H9 (cell line): ENCODE data around the gene ULK4. TPM values are rescaled to one million over a fixed set of nuclear protein-coding genes. Genes with fewer than 3 reads are reported as not detected.

Experiments used
- DNase-seq: peaks from one replicate; pipeline ENCODE4 v3.0.0-alpha.2; 2017
- H2AFZ ChIP-seq: one replicate; pipeline ENCODE4 v1.6.1; 2013; ENCODE audit warnings: mild to moderate bottlenecking, low read length, control low read depth, moderate library complexity
- H2AK5ac ChIP-seq: 2 replicates; pipeline ENCODE4 v1.6.1; 2013; ENCODE audit warnings: low read length, control low read depth, mixed read lengths; ENCODE audit not compliant: insufficient read length
- H2BK120ac ChIP-seq: one replicate; pipeline ENCODE4 v1.6.1; 2013; ENCODE audit warnings: low read depth, mild to moderate bottlenecking, low read length, control low read depth, inconsistent platforms; ENCODE audit not compliant: poor library complexity, severe bottlenecking
- H2BK12ac ChIP-seq: 2 replicates; pipeline ENCODE4 v1.6.1; 2013; ENCODE audit warnings: low read length, control low read depth, mixed read lengths, low read depth; ENCODE audit not compliant: insufficient read length
- H2BK15ac ChIP-seq: 2 replicates; pipeline ENCODE4 v1.6.1; 2013; ENCODE audit warnings: low read depth, low read length, control low read depth
- H2BK20ac ChIP-seq: one replicate; pipeline ENCODE4 v1.6.1; 2013; ENCODE audit warnings: low read depth, mild to moderate bottlenecking, low read length, control low read depth, inconsistent platforms; ENCODE audit not compliant: poor library complexity, severe bottlenecking
- H2BK5ac ChIP-seq: 2 replicates; pipeline ENCODE4 v1.6.1; 2013; ENCODE audit warnings: low read length, control low read depth, mixed read lengths; ENCODE audit not compliant: insufficient read length
- H3K14ac ChIP-seq: 2 replicates; pipeline ENCODE4 v1.6.1; 2013; ENCODE audit warnings: low read length, control low read depth; ENCODE audit not compliant: insufficient read depth
- H3K18ac ChIP-seq: 2 replicates; pipeline ENCODE4 v1.6.1; 2013; ENCODE audit warnings: low read depth, mild to moderate bottlenecking, mixed read lengths, low read length, control low read depth; ENCODE audit not compliant: insufficient read length
- H3K23ac ChIP-seq: 2 replicates; pipeline ENCODE4 v1.6.1; 2013; ENCODE audit warnings: low read length, control low read depth, mixed read lengths, low read depth; ENCODE audit not compliant: insufficient read length
- H3K23me2 ChIP-seq: 2 replicates; pipeline ENCODE4 v1.6.1; 2013; ENCODE audit warnings: low read depth, mild to moderate bottlenecking, mixed read lengths, low read length, control low read depth; ENCODE audit not compliant: insufficient read length, poor library complexity, severe bottlenecking
- H3K27ac ChIP-seq: 2 replicates; pipeline ENCODE4 v1.5.1; 2013; ENCODE audit warnings: low read length, control low read depth, mixed read lengths, low read depth; ENCODE audit not compliant: insufficient read length
- H3K27me3 ChIP-seq: 2 replicates; pipeline ENCODE4 v1.6.1; 2013; ENCODE audit warnings: low read length, control low read depth, inconsistent platforms; ENCODE audit not compliant: insufficient read depth
- H3K4ac ChIP-seq: 2 replicates; pipeline ENCODE4 v1.6.1; 2013; ENCODE audit warnings: low read depth, mild to moderate bottlenecking, control low read depth, inconsistent platforms, low read length, moderate library complexity
- H3K4me1 ChIP-seq: 2 replicates; pipeline ENCODE4 v1.6.1; 2013; ENCODE audit warnings: low read length, control low read depth, inconsistent platforms; ENCODE audit not compliant: insufficient read depth
- H3K4me2 ChIP-seq: 2 replicates; pipeline ENCODE4 v1.6.1; 2013; ENCODE audit warnings: low read length, control low read depth, mixed read lengths; ENCODE audit not compliant: insufficient read length, insufficient read depth
- H3K56ac ChIP-seq: 2 replicates; pipeline ENCODE4 v1.6.1; 2013; ENCODE audit warnings: low read depth, mild to moderate bottlenecking, mixed read lengths, low read length, control low read depth; ENCODE audit not compliant: insufficient read length
- H3K79me1 ChIP-seq: 2 replicates; pipeline ENCODE4 v1.6.1; 2013; ENCODE audit warnings: low read depth, mild to moderate bottlenecking, moderate library complexity, low read length, control low read depth, inconsistent platforms; ENCODE audit not compliant: insufficient read depth, poor library complexity, severe bottlenecking
- H3K79me2 ChIP-seq: 2 replicates; pipeline ENCODE4 v1.6.1; 2013; ENCODE audit warnings: low read length, control low read depth, inconsistent platforms; ENCODE audit not compliant: insufficient read depth
- H3K9ac ChIP-seq: 2 replicates; pipeline ENCODE4 v1.6.1; 2013; ENCODE audit warnings: low read length, control low read depth, mixed read lengths; ENCODE audit not compliant: insufficient read length; ENCODE audit errors: extremely low read depth
- H3K9me3 ChIP-seq: one replicate; pipeline ENCODE4 v1.6.1; 2013; ENCODE audit warnings: low read depth, low read length, inconsistent platforms; ENCODE audit not compliant: control insufficient read depth
- H3T11ph ChIP-seq: one replicate; pipeline ENCODE4 v1.6.1; 2013; ENCODE audit warnings: mild to moderate bottlenecking, low read length, control low read depth, inconsistent platforms
- H4K20me1 ChIP-seq: one replicate; pipeline ENCODE4 v1.6.1; 2013; ENCODE audit not compliant: control insufficient read depth, insufficient read length, insufficient read depth
- H4K5ac ChIP-seq: 2 replicates; pipeline ENCODE4 v1.6.1; 2013; ENCODE audit warnings: low read depth, mild to moderate bottlenecking, mixed read lengths, low read length, control low read depth; ENCODE audit not compliant: insufficient read length
- H4K8ac ChIP-seq: replicated peaks from 2 replicates; pipeline ENCODE4 v1.6.1; 2013; ENCODE audit warnings: low read length, control low read depth, mixed read lengths, low read depth; ENCODE audit not compliant: insufficient read length
- H4K91ac ChIP-seq: 2 replicates; pipeline ENCODE4 v1.6.1; 2013; ENCODE audit warnings: low read depth, mild to moderate bottlenecking, moderate library complexity, mixed read lengths, low read length, control low read depth; ENCODE audit not compliant: insufficient read length
- H3K27ac Mint-ChIP-seq, 3 experiments: 2 replicates in 2 of 3; 3 replicates in 1 of 3; pipeline ENCODE4 v1.8.0; 2020 to 2021; ENCODE audit warnings: mixed read lengths in 3 of 3, mild to moderate bottlenecking in 1 of 3, moderate library complexity in 1 of 3
- H3K27me3 Mint-ChIP-seq: 2 replicates; pipeline ENCODE4 v1.8.0; 2021; ENCODE audit warnings: low read depth, mild to moderate bottlenecking, moderate library complexity, mixed read lengths
- H3K36me3 Mint-ChIP-seq, 3 experiments: 2 replicates in 2 of 3; 3 replicates in 1 of 3; pipeline ENCODE4 v1.8.0; 2020 to 2021; ENCODE audit warnings: low read depth in 3 of 3, mixed read lengths in 3 of 3; ENCODE audit not compliant: insufficient read depth in 1 of 3
- H3K4me1 Mint-ChIP-seq, 2 experiments: 2 replicates each; pipeline ENCODE4 v1.8.0; 2020; ENCODE audit warnings: mixed read lengths in 2 of 2
- H3K4me3 Mint-ChIP-seq, 2 experiments: 2 replicates in 1 of 2; 3 replicates in 1 of 2; pipeline ENCODE4 v1.8.0; 2020 to 2021; ENCODE audit warnings: mild to moderate bottlenecking in 2 of 2, mixed read lengths in 2 of 2, moderate library complexity in 1 of 2
- H3K9me3 Mint-ChIP-seq, 2 experiments: 2 replicates in 1 of 2; 3 replicates in 1 of 2; pipeline ENCODE4 v1.8.0; 2020; ENCODE audit warnings: mild to moderate bottlenecking in 2 of 2, mixed read lengths in 2 of 2, moderate library complexity in 1 of 2
- CTCF ChIP-seq: fragments of 200-600 bp; sonication (generic); conservative IDR thresholded peaks from 3 replicates; pipeline ENCODE4 v1.8.0; 2021; ENCODE audit warnings: antibody characterized with exemption, mild to moderate bottlenecking
- WGBS: extraction: QIAGEN DNeasy Blood & Tissue Kit; methylation state at CpG from one replicate; pipeline ENCODE4 v1.1.7; 2013; ENCODE audit warnings: missing lambda C conversion rate, low lambda C conversion rate, mixed read lengths; ENCODE audit not compliant: insufficient read length; ENCODE audit errors: extremely low coverage; 5-methylcytosine and 5-hydroxymethylcytosine counted together
- total RNA-seq: library from RNA; stranded (reverse); gene quantifications from 2 replicates; pipeline ENCODE4 v1.2.1, GENCODE V29; 2021

The ULK4 gene
- total RNA-seq, 1 experiment from 2014 or later: 12.9 TPM

- Histone ChIP-seq H3K27ac (no peak overlapping the region), H3K18ac (no peak overlapping the region), H2AK5ac (no peak overlapping the region), H3K79me2 (no peaks in the 10 kb centered on the region), H3K9me3 (no peaks in the 10 kb centered on the region), H3K79me1 (no peaks in the 10 kb centered on the region), H2BK120ac (no peak overlapping the region), H3K4me1 (no peaks in the 10 kb centered on the region), H4K91ac (no peak overlapping the region), H2BK12ac (no peak overlapping the region), H3K56ac (no peak overlapping the region), H4K8ac (no peak overlapping the region), H3K9ac (no peak overlapping the region), H2BK5ac (no peak overlapping the region), H2AFZ (no peak overlapping the region), H3T11ph (no peak overlapping the region), H3K23ac (no peak overlapping the region), H3K27me3 (no peaks in the 10 kb centered on the region), H3K4ac (no peak overlapping the region), H4K20me1 (no peaks in the 10 kb centered on the region), H2BK15ac (no peak overlapping the region), H3K14ac (no peak overlapping the region), H2BK20ac (no peak overlapping the region), H4K5ac (no peak overlapping the region), H3K4me2 (no peak overlapping the region), H3K23me2 (no peaks in the 10 kb centered on the region)
- no CpG with 5 or more reads among the region's 4 CpGs for WGBS
- H3K4me3 Mint-ChIP-seq: no peak overlapping the region
- no peaks in the 10 kb centered on the region for H3K9me3 Mint-ChIP-seq
- no peaks in the 10 kb centered on the region for H3K27me3 Mint-ChIP-seq
- no peak for TF ChIP-seq CTCF
- peaks cover 3 to 6% (median 5%) of the 10 kb centered on the region in 3 experiments; a peak in 3 of 7 replicates for H3K36me3 Mint-ChIP-seq
- peaks cover 0 to 4% of the 10 kb centered on the region in 2 experiments; a peak in 1 of 4 replicates for H3K4me1 Mint-ChIP-seq
- no peak for DNase-seq
- H3K27ac Mint-ChIP-seq: no peak overlapping the region
Measured at GRCh38 chr3:41749988-41750387, 211.9 kb downstream of the ULK4 start.
